ENCODE results near the gene FRMPD4.

DNA sequence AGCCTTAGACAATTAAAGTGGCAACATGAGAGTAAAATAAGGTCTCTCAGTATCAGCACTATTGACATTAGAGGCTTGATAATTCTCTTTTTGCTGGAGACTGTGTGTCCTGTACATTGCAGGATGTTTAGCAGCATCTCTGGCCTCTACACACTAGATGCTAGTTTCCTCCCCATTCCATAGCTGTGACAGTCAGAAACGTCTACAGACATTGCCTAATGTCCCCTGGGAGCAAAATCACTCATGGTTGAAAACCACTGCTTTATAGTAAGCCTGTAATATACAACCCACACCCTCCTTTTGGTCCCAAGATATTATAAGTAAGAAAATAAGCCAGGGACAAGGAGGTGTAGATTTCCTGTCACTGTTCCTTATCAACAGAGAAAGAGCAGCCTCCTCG, 166.0 kb downstream of the FRMPD4 start:
- TF ChIP-seq SMC3 (IDR thresholded peaks at IDR 0.05) (no peak), MYC (IDR thresholded peaks at IDR 0.05; ENCODE audit: borderline replicate concordance, low read length) (no peak), BHLHE40 (IDR thresholded peaks at IDR 0.05; ENCODE audit: low read depth, low read length) (no peak), RFX5 (IDR thresholded peaks at IDR 0.05) (no peak), CEBPB (IDR thresholded peaks at IDR 0.05) (no peak)
- TF ChIP-seq, protein P1, sequence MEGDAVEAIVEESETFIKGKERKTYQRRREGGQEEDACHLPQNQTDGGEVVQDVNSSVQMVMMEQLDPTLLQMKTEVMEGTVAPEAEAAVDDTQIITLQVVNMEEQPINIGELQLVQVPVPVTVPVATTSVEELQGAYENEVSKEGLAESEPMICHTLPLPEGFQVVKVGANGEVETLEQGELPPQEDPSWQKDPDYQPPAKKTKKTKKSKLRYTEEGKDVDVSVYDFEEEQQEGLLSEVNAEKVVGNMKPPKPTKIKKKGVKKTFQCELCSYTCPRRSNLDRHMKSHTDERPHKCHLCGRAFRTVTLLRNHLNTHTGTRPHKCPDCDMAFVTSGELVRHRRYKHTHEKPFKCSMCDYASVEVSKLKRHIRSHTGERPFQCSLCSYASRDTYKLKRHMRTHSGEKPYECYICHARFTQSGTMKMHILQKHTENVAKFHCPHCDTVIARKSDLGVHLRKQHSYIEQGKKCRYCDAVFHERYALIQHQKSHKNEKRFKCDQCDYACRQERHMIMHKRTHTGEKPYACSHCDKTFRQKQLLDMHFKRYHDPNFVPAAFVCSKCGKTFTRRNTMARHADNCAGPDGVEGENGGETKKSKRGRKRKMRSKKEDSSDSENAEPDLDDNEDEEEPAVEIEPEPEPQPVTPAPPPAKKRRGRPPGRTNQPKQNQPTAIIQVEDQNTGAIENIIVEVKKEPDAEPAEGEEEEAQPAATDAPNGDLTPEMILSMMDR (IDR thresholded peaks at IDR 0.05) = no peak

Data from A549 (cell line).